Tibial artery (tissue), 4 donors: Measurements from ENCODE around the gene XIRP1.

Source experiments
- DNase-seq, 2 donors: peaks; one replicate each; pipeline ENCODE4 v3.0.0-alpha.2; 2019
- H3K27ac ChIP-seq, 2 donors: fragments of 200-600 bp; sonication (generic) in 1 of 2; 1 replicate in 1 of 2; 2 replicates in 1 of 2; pipeline ENCODE4 v1.5.1; 2018 to 2019; ENCODE audit warnings: mild to moderate bottlenecking in 1 of 2
- H3K27me3 ChIP-seq, 2 donors: fragments of 200-600 bp; sonication (generic) in 1 of 2; one replicate each; pipeline versions ENCODE4 v1.5.1 to v1.6.0; 2016 to 2019
- H3K36me3 ChIP-seq, 3 donors: fragments of 200-600 bp; sonication (generic) in 2 of 3; one replicate each; pipeline ENCODE4 v1.5.1; 2016 to 2019; ENCODE audit warnings: mild to moderate bottlenecking in 2 of 3
- H3K4me1 ChIP-seq, 4 donors: fragments of 200-600 bp; sonication (generic) in 2 of 4; 1 replicate in 3 of 4; 2 replicates in 1 of 4; pipeline ENCODE4 v1.5.1; 2016 to 2019
- H3K4me3 ChIP-seq, 2 donors: fragments of 200-600 bp; sonication (generic) in 1 of 2; 1 replicate in 1 of 2; 2 replicates in 1 of 2; pipeline ENCODE4 v1.5.1; 2018 to 2019; ENCODE audit warnings: mild to moderate bottlenecking in 2 of 2
- H3K9me3 ChIP-seq, 3 donors: fragments of 200-600 bp; sonication (generic) in 1 of 3; one replicate each; pipeline ENCODE4 v1.5.1; 2016 to 2019
- CTCF ChIP-seq, 2 experiments: fragments of 200-600 bp in 1 of 2; fragments of 450-650 bp in 1 of 2; IDR thresholded peaks; one replicate each; pipeline ENCODE4 v1.5.1; 2017 to 2019; ENCODE audit warnings: antibody characterized with exemption in 2 of 2, mild to moderate bottlenecking in 1 of 2, moderate library complexity in 1 of 2
- intact Hi-C: fragments of 100-400 bp; cut with DNase I; formaldehyde crosslinking; loops from one replicate; pipeline ENCODE4 v1.15.0; 2023; ENCODE audit warnings: low total_unique reads

Gene XIRP1

GRCh38 chr3:39191773-39192172 is 622 bp downstream of the XIRP1 start:
- TF ChIP-seq CTCF (IDR thresholded peaks at IDR 0.05): no peak
- H3K9me3 ChIP-seq: no peaks in the 10 kb centered on the region
- intact Hi-C loops: loop anchor here (5.0 kb wide), 2 partner anchors 64 to 101 kb away; no protein-coding TSS in a partner anchor
- H3K27me3 ChIP-seq: no peaks in the 10 kb centered on the region
- H3K27ac ChIP-seq: no peak overlapping the region
- no peak overlapping the region for H3K4me3 ChIP-seq
- H3K4me1 ChIP-seq: peaks cover 0 to 14% (median 0%) of the 10 kb centered on the region in 4 donors
- H3K36me3 ChIP-seq: no peaks in the 10 kb centered on the region
- no peak for DNase-seq

- H3K36me3 ChIP-seq: no peaks in the 10 kb centered on the region
- TF ChIP-seq CTCF (IDR thresholded peaks at IDR 0.05): no peak
- H3K4me1 ChIP-seq: peaks cover 0 to 14% (median 0%) of the 10 kb centered on the region in 4 donors
- H3K27ac ChIP-seq: no peak overlapping the region
- intact Hi-C loops: loop anchor here (5.0 kb wide), 2 partner anchors 64 to 101 kb away; no protein-coding TSS in a partner anchor
- no peaks in the 10 kb centered on the region for H3K9me3 ChIP-seq
- H3K4me3 ChIP-seq: no peak overlapping the region
- no peak for DNase-seq
- no peaks in the 10 kb centered on the region for H3K27me3 ChIP-seq
Measured at GRCh38 chr3:39191111-39191510, 1.3 kb downstream of the XIRP1 start.

- H3K4me3 ChIP-seq: no peak overlapping the region
Measured at GRCh38 chr3:39190281-39191025, 1.9 kb downstream of the XIRP1 start.

GRCh38 chr3:39189959-39190269 is 2.5 kb downstream of the XIRP1 start:
- DNase-seq: peak; percentile 47 to 74
- H3K4me1 ChIP-seq: peaks cover 0 to 14% (median 0%) of the 10 kb centered on the region in 4 donors

More at GRCh38 chr3:39190281-39191025, 1.9 kb downstream of the XIRP1 start:
- H3K4me1 ChIP-seq: peaks cover 0 to 14% (median 0%) of the 10 kb centered on the region in 4 donors
- no peaks in the 10 kb centered on the region for H3K9me3 ChIP-seq
- TF ChIP-seq CTCF (IDR thresholded peaks at IDR 0.05): no peak
- no peaks in the 10 kb centered on the region for H3K36me3 ChIP-seq
- H3K27me3 ChIP-seq: no peaks in the 10 kb centered on the region
- no peak overlapping the region for H3K27ac ChIP-seq
- intact Hi-C loops: loop anchor here (5.0 kb wide), 2 partner anchors 63 to 102 kb away; no protein-coding TSS in a partner anchor
- no peak for DNase-seq

More at GRCh38 chr3:39189959-39190269, 2.5 kb downstream of the XIRP1 start:
- Histone ChIP-seq H3K27ac (no peak overlapping the region), H3K27me3 (no peaks in the 10 kb centered on the region), H3K36me3 (no peaks in the 10 kb centered on the region), H3K9me3 (no peaks in the 10 kb centered on the region), H3K4me3 (no peak overlapping the region)
- TF ChIP-seq CTCF (IDR thresholded peaks at IDR 0.05): peak; percentile 68 to 78
- intact Hi-C loops: loop anchor here (5.0 kb wide), 3 partner anchors 63 to 102 kb away; partner anchors contain the start of genes GORASP1 and TTC21A
